Measurements from ENCODE around the gene KIR3DL1.
"Not testable (repeated sequence)": the region's sequence is repeated elsewhere in the genome, so short reads cannot be mapped to it uniquely, and the experiment has no call there.

Gene KIR3DL1

GRCh38 chr19:54817670-54818536, 1.6 kb downstream of the KIR3DL1 start:
- no peak for DNase-seq

- peak in 2 of 3 donors; percentile 11 to 14 for DNase-seq
Observed at GRCh38 chr19:54824416-54824815, 8.1 kb downstream of the KIR3DL1 start.

DNA sequence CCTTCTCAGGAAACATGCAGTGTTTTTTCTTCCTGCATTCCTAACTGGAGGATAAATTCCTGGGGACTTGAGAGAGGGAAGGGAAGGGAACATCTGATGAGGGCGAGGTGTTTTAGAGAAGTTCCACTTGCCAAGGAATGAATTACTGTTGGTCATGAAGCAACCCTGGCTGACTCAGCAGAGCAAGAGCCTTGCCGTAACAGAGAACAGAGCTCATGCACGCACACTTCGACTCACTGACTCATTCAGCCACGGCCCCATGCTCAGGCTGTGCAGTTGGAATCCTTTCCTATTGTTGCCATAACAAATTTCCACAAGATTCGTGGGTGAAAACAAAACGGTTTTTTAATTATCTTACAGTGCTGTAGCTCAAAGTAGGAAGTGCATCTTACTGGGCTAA, 9.1 kb downstream of the KIR3DL1 start:
- peak in 2 of 3 donors; percentile 8 to 12 for DNase-seq

- DNase-seq, result peak in 2 of 3 donors; percentile 35 to 41
Observed at GRCh38 chr19:54828064-54828463, 11.8 kb downstream of the KIR3DL1 start.

DNA sequence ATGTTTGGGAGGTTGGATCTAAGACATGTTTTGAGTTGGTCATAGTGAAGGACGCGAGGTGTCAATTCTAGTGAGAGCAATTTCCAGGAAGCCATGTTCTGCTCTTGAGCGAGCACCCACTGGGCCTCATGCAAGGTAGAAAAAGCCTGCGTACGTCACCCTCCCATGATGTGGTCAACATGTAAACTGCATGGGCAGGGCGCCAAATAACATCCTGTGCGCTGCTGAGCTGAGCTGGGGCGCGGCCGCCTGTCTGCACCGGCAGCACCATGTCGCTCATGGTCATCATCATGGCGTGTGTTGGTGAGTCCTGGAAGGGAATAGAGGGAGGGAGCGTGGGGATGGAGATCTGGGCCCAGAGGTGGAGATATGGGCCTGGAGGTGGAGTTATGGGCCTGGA, 16.2 kb downstream of the KIR3DL1 start, which contains the start of gene KIR2DS4:
TSS of gene KIR2DS4 (plus strand) at position 181 of the 400 bp plus-strand sequence.
- not testable (repeated sequence) for DNase-seq

- not testable (repeated sequence) for DNase-seq
Observed at GRCh38 chr19:54835126-54835525, 18.9 kb downstream of the KIR3DL1 start.

DNA sequence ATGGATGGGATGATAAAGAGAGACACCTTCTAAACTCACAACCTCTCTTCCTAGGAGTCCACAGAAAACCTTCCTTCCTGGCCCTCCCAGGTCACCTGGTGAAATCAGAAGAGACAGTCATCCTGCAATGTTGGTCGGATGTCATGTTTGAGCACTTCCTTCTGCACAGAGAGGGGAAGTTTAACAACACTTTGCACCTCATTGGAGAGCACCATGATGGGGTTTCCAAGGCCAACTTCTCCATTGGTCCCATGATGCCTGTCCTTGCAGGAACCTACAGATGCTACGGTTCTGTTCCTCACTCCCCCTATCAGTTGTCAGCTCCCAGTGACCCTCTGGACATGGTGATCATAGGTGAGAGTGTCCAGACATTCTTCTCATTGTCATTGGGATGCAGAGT, 21.3 kb downstream of the KIR3DL1 start:
- peak; percentile 60 to 78 (median 74) for DNase-seq

GRCh38 chr19:54843171-54843570, 26.9 kb downstream of the KIR3DL1 start:
- DNase-seq, result peak in 1 of 3 donors; percentile 21

- not testable (repeated sequence) for DNase-seq
Observed at GRCh38 chr19:54850061-54850640, 33.9 kb downstream of the KIR3DL1 start, which contains the start of gene KIR3DL2. TSS of gene KIR3DL2 (plus strand) at chr19:54850443. CDS start at chr19:54850476, 33 bp downstream.

DNA sequence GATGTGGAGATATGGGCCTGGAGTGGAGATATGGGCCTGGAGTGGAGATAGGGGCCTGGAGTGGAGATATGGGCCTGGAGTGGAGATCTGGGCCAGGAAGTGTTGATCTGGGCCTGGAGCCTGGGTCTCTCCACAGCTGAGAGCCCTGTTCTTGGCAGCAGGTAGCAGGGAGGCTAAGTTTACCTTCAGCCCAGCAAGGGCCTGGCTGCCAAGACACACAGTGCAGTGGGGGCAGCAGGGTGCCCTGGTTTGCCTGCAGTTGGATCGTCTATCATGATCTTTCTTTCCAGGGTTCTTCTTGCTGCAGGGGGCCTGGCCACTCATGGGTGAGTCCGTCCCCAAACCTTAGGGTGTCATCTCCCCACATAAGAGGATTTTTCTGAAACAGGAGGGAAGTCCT, 34.7 kb downstream of the KIR3DL1 start:
- no peak for DNase-seq

- peak in 1 of 3 donors; percentile 16 for DNase-seq
Observed at GRCh38 chr19:54851353-54851752, 35.1 kb downstream of the KIR3DL1 start.

DNA sequence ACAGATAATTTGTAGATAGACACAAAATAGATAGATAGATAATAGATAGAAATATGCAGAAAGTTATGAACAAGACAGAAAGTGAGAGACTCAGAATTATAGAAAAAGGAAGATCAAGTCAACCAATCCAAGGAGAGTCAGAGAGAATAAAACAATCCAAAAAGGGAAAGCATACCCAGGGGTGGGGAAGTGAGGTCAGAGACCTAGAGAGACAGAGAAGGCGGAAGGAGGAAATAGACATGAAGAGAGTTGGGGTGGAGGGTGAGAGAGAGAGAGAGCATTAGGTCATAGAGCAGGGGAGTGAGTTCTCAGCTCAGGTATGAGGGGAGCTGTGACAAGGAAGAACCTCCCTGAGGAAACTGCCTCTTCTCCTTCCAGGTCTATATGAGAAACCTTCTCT, 39.0 kb downstream of the KIR3DL1 start:
- peak; percentile 39 to 47 (median 47) for DNase-seq

DNA sequence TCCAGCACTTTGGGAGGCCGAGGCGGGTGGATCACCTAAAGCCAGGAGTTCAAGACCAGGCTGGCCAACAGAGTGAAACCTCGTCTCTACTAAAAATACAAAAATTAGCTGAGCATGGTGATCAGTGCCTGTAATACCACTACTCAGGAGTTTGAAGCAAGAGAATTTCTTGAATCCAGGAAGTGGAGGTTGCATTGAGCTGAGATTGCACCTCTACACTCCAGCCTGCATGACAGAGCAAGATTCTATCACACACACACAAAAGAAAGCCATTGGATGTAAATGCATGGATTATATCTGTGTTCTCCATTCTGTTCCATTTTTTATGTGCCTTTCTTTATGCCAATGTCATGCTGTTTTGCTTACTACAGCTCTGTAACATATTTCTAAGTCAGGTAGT, 42.2 kb downstream of the KIR3DL1 start:
- not testable (repeated sequence) for DNase-seq

DNA sequence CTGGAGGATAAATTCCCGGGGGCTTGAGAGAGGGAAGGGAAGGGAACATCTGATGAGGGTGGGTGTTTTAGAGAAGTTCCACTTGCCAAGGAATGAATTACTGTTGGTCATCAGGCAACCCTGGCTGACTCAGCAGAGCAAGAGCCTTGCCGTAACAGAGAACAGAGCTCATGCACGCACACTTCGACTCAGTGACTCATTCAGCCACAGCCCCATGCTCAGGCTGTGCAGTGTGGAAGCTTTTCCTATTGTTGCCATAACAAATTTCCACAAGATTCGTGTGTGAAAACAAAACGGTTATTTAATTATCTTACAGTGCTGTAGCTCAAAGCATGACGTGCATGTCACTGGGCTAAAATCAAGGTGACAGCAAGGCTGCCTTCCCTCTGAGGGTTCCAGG, 43.2 kb downstream of the KIR3DL1 start:
- DNase-seq, result peak; percentile 69 to 87 (median 78)

- not testable (repeated sequence) for DNase-seq
Observed at GRCh38 chr19:54863459-54863858, 47.2 kb downstream of the KIR3DL1 start.

DNA sequence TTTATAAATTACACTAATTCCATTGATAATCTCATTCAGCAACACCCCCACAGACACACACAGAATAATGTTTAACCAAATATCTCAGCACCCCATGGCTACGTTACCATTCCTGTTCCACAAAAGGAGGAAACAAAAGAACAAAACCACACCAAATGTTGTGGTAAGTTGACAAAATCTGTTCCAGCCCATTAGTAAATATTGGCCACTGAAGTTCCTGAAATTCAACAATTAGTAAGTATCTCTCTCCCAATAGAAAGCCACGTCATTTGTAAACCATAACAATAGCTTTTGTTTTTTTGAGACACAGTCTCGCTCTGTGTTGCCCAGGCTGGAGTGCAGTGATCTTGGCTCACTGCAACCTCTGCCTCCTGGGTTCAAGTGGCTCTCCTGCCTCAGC, 55.4 kb downstream of the KIR3DL1 start:
- DNase-seq, result peak in 2 of 3 donors; percentile 57

DNA sequence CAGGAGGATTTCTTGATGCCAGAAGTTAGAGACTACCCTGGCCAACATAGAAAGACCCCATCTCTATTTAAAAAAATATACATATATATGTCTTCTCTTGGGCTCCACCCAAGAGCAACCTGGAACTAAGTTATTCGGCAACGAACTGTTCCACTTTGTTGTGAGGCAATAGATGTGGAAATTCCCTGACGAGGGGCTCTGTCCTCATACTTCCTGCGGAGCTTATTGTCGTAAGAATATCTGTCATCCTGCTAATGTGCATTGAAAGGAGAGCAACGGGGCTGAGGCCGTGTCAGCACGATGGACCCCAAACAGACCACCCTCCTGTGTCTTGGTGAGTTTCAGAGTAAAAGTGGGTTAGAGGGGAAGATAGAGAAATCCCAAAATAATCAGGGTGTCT, 57.7 kb downstream of the KIR3DL1 start, which contains the start of gene FCAR:
TSS of gene FCAR (plus strand) at position 246 of the 400 bp plus-strand sequence. CDS start at position 301, 55 bp downstream.
- DNase-seq, result peak; percentile 87 to 95 (median 94)

DNA sequence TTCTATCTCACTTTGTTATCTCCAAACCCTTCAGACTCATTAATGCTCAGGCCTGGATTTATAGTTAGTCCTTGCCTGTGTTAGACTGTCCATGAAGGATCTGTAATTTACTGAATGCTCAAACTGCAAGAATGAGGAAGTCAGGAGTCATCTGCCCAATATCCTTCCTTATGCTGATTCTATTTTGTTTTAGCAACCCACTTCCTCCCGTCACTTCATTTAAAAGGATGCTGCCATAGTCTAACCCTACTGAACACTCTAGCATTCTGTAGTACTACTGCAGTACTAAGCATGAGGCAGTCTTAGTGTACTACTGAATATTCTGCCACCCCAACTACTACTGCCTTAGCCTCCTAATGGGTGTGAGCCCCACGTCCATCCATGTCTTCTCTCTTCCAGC, 59.2 kb downstream of the KIR3DL1 start:
- DNase-seq, result peak; percentile 65 to 81 (median 80)

DNA sequence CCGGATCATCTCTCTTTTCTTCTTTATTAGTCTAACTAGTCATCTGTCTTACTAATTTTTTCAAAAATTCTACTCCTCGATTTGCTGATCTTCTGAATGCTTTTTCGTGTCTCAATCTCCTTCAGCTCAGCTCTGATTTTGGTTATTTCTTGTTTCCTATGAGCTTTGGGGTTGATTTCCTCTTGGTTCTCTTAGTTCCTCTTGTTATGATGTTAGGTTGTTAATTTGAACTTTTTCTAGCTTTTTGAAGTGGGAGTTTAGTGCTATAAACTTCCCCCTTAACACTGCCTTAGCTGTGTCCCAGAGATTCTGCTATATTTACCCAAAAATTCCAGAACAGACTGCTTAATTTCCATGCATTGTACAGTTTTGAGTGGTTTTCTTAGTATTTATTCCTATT, 61.2 kb downstream of the KIR3DL1 start:
- peak; percentile 31 to 84 (median 73) for DNase-seq

All from suppressor macrophage treated with lipopolysaccharide for 1 hour (primary cell).